ENCODE data around the gene ATXN1. TPM values are rescaled to one million over a fixed set of nuclear protein-coding genes. Genes with fewer than 3 reads are reported as not detected.

The ATXN1 gene
- total and polyA plus RNA-seq, 2 of the 13 experiments (the other 11 are each of a cell fraction or from before 2014, with no cell fraction given), result 20.7 to 39.5 TPM

DNA sequence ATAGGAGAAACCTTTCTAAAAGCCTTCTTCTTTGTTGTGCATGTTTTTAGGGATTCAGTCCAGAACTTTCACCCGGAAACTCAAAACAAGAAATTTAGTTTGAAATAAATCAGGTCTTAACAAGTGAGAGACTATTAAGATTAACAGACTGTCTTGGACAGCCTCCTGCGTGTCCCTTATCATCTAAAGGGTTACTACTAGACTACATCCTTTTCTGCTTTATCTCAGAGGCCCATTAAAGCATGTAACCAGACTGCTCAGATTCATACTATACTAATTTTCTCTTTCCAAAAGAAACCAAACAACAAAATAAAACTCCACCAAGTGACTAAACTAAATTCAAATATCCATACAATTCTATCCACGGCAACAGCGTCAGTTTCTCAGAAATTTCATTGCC lies 349.1 kb downstream of the ATXN1 start:
- H3K36me3 ChIP-seq (replicated peaks in 1 of 2; ENCODE audit: control insufficient read depth in 1 of 2, insufficient read depth in 2 of 2, low read length in 2 of 2), result peaks cover 2 to 8% of the 10 kb centered on the region in 2 experiments; a peak in 3 of 5 replicates
- peaks cover 8% of the 10 kb centered on the region; the same call in 1 of the 2 replicates for H4K20me1 ChIP-seq (ENCODE audit: insufficient read depth, low read length)
- no peaks in the 10 kb centered on the region for H3K79me2 ChIP-seq (ENCODE audit: insufficient read depth, low read length)
- H3K4me2 ChIP-seq (ENCODE audit: low read depth, low read length), result no peak overlapping the region
- H3K4me1 ChIP-seq (ENCODE audit: insufficient read depth, low read length), result no peaks in the 10 kb centered on the region
- 96% methylated on average over 4 of the region's 4 CpGs for WGBS (ENCODE audit: low lambda C conversion rate)
- no peak for FAIRE-seq
- no peak for ATAC-seq
- ChIA-PET POLR2A (no interaction called here), CTCF (ENCODE audit: low intra/inter-chr PET ratio, low total read pairs) (no interaction called here)
- intact Hi-C loops (cut with micrococcal nuclease; ENCODE audit: unreplicated experiment) (loop anchor here (10.0 kb wide), 1 partner anchor 353 kb away; the partner anchor contains the start of gene ATXN1), in situ Hi-C loops (cut with HindIII; ENCODE audit: extremely low pct_ligation_motif_present, low pct_unique_long_range_greater_than_20kb) (no loop called here)
- no peak overlapping the region for H3K4me3 ChIP-seq (replicated peaks in 1 of 3; ENCODE audit: insufficient read depth in 1 of 3, low read depth in 2 of 3, low read length in 3 of 3)
- no peaks in the 10 kb centered on the region for H3K27me3 ChIP-seq (ENCODE audit: control insufficient read depth in 1 of 2, insufficient read depth in 2 of 2, low read length in 2 of 2)
- H3K9me3 ChIP-seq (ENCODE audit: low read length), result no peaks in the 10 kb centered on the region
- TF ChIP-seq ZNF274 (CRISPR knock-in tag; IDR thresholded peaks at IDR 0.05), result no peak
- TF ChIP-seq ZNF468 (CRISPR knock-in tag; IDR thresholded peaks at IDR 0.05), result no peak
- no peak for TF ChIP-seq ZBTB8A (CRISPR knock-in tag; IDR thresholded peaks at IDR 0.05; ENCODE audit: borderline replicate concordance, low read depth)
- no peak for TF ChIP-seq CBX5 (CRISPR knock-in tag; IDR thresholded peaks at IDR 0.05; ENCODE audit: borderline replicate concordance)
- no peak for TF ChIP-seq ARNT (IDR thresholded peaks at IDR 0.05)
- TF ChIP-seq PCBP1 (IDR thresholded peaks at IDR 0.05; ENCODE audit: borderline replicate concordance, low read depth, low read length), result no peak
- no peak for TF ChIP-seq KLF9 (CRISPR knock-in tag; IDR thresholded peaks at IDR 0.05; ENCODE audit: low read depth)
- TF ChIP-seq KMT2A (CRISPR knock-in tag; IDR thresholded peaks at IDR 0.05), result no peak
- TF ChIP-seq ZNF44 (CRISPR knock-in tag; IDR thresholded peaks at IDR 0.05), result no peak
- no peak for DNase-seq (ENCODE audit: low spot score)
- H3K27ac ChIP-seq (ENCODE audit: extremely low read length, insufficient read depth, low read length), result no peak overlapping the region
- H2AFZ ChIP-seq (ENCODE audit: low read length), result no peak overlapping the region
- no peak overlapping the region for H3K9ac ChIP-seq (ENCODE audit: insufficient read depth, low read depth, low read length)
- no TSS peak for BruUV-seq (replicated peaks)
